ENCODE data around the gene CDH4. TPM values are rescaled to one million over a fixed set of nuclear protein-coding genes. Genes with fewer than 3 reads are reported as not detected.

The CDH4 gene
- total RNA-seq, 2 donors from 2014 or later = 0.05 to 2.2 TPM

DNA sequence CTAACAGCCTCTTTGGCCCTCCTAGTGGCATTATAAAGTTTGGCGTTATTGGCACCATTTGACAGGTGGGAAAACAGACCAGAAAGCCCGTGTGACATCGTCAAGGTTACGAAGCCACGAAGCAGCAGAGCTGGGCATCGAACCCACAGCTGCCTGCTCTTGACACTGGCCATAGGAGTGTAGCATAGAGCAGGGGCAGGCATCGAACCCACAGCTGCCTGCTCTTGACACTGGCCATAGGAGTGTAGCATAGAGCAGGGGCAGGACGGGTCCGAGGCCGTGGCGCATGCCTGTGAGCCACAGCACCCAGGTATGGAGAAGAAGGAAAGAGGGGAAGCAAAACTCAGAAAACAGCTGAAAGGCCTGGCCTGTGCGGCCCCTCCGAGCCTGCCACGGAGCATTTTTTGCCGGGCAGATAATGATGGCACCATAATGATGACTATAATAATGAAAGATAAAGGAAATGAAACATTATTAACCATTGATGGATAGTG is 33.1 kb downstream of the CDH4 start:
- no peak for DNase-seq (ENCODE audit: low spot score)
- no peaks in the 10 kb centered on the region for H3K36me3 ChIP-seq
- H3K9me3 ChIP-seq = no peaks in the 10 kb centered on the region
- no peaks in the 10 kb centered on the region for H3K27me3 ChIP-seq (replicated peaks; ENCODE audit: insufficient read depth)
- peaks cover 5% of the 10 kb centered on the region for H3K4me1 ChIP-seq (replicated peaks)
- 90% methylated on average over 15 of the region's 15 CpGs for WGBS
- H3K4me3 ChIP-seq = no peak overlapping the region
- no peak for TF ChIP-seq POLR2A (IDR thresholded peaks at IDR 0.05)
- no peak for TF ChIP-seq POLR2AphosphoS5 (IDR thresholded peaks at IDR 0.05)
- TF ChIP-seq, protein P1, sequence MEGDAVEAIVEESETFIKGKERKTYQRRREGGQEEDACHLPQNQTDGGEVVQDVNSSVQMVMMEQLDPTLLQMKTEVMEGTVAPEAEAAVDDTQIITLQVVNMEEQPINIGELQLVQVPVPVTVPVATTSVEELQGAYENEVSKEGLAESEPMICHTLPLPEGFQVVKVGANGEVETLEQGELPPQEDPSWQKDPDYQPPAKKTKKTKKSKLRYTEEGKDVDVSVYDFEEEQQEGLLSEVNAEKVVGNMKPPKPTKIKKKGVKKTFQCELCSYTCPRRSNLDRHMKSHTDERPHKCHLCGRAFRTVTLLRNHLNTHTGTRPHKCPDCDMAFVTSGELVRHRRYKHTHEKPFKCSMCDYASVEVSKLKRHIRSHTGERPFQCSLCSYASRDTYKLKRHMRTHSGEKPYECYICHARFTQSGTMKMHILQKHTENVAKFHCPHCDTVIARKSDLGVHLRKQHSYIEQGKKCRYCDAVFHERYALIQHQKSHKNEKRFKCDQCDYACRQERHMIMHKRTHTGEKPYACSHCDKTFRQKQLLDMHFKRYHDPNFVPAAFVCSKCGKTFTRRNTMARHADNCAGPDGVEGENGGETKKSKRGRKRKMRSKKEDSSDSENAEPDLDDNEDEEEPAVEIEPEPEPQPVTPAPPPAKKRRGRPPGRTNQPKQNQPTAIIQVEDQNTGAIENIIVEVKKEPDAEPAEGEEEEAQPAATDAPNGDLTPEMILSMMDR (IDR thresholded peaks at IDR 0.05) = no peak
- H3K27ac ChIP-seq = no peak overlapping the region
- intact Hi-C loops (cut with DNase I) = no loop called here

- Histone ChIP-seq H3K27ac (no peak overlapping the region), H3K4me3 (no peak overlapping the region), H3K9me3 (no peaks in the 10 kb centered on the region), H3K27me3 (replicated peaks; ENCODE audit: insufficient read depth) (no peaks in the 10 kb centered on the region), H3K36me3 (no peaks in the 10 kb centered on the region), H3K4me1 (replicated peaks) (peaks cover 5% of the 10 kb centered on the region)
- TF ChIP-seq POLR2A (IDR thresholded peaks at IDR 0.05) (no peak), POLR2AphosphoS5 (IDR thresholded peaks at IDR 0.05) (no peak)
- TF ChIP-seq, protein P1 (IDR thresholded peaks at IDR 0.05) = no peak
- 89% methylated on average over 8 of the region's 8 CpGs for WGBS
- intact Hi-C loops (cut with DNase I) = no loop called here
- no peak for DNase-seq (ENCODE audit: low spot score)
Measured at GRCh38 chr20:61285691-61286090, 33.6 kb downstream of the CDH4 start.

GRCh38 chr20:61287583-61288275 is 35.7 kb downstream of the CDH4 start:
- Histone ChIP-seq H3K4me1 (replicated peaks) (peaks cover 5% of the 10 kb centered on the region), H3K27me3 (replicated peaks; ENCODE audit: insufficient read depth) (no peaks in the 10 kb centered on the region), H3K4me3 (no peak overlapping the region), H3K36me3 (no peaks in the 10 kb centered on the region), H3K9me3 (no peaks in the 10 kb centered on the region), H3K27ac (no peak overlapping the region)
- no peak for TF ChIP-seq POLR2AphosphoS5 (IDR thresholded peaks at IDR 0.05)
- no peak for TF ChIP-seq POLR2A (IDR thresholded peaks at IDR 0.05)
- TF ChIP-seq, protein P1 (IDR thresholded peaks at IDR 0.05) = no peak
- intact Hi-C loops (cut with DNase I) = no loop called here
- DNase-seq (ENCODE audit: low spot score) = no peak
- WGBS = 76% methylated on average over 15 of the region's 15 CpGs

- no peak for TF ChIP-seq POLR2A (IDR thresholded peaks at IDR 0.05)
- TF ChIP-seq, protein P1 (IDR thresholded peaks at IDR 0.05) = no peak
- TF ChIP-seq POLR2AphosphoS5 (IDR thresholded peaks at IDR 0.05) = no peak
- Histone ChIP-seq H3K9me3 (no peaks in the 10 kb centered on the region), H3K36me3 (no peaks in the 10 kb centered on the region), H3K4me3 (no peak overlapping the region), H3K4me1 (replicated peaks) (peaks cover 5% of the 10 kb centered on the region), H3K27ac (no peak overlapping the region), H3K27me3 (replicated peaks; ENCODE audit: insufficient read depth) (no peaks in the 10 kb centered on the region)
- intact Hi-C loops (cut with DNase I) = no loop called here
- peak; percentile 12 for DNase-seq (ENCODE audit: low spot score)
- WGBS = 34% methylated on average over 17 of the region's 17 CpGs
Measured at GRCh38 chr20:61288331-61288784, 36.3 kb downstream of the CDH4 start.

DNA sequence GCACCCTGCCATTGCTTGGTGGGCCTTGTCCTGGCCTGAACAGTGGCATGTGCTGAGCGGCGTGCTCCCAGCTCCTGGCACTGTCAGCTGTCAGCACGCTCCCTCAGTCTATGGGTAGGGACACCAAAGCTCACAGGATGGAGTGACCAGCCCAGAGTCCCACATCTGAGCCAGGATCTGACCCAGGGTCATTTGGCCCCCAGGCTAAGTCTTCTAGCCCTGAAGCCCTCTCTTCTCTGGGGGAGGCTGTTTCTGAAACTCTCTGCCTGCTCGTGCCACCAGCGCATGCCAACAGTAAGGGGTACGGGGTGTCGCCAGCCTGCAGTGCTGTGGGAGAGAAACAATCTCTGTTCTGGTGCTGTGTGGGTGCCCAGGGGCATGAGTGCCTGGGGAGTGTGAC is 37.1 kb downstream of the CDH4 start:
- DNase-seq (ENCODE audit: low spot score) = no peak
- Histone ChIP-seq H3K27ac (no peak overlapping the region), H3K9me3 (no peaks in the 10 kb centered on the region), H3K4me3 (no peak overlapping the region), H3K4me1 (replicated peaks) (peaks cover 5% of the 10 kb centered on the region), H3K27me3 (replicated peaks; ENCODE audit: insufficient read depth) (no peaks in the 10 kb centered on the region), H3K36me3 (no peaks in the 10 kb centered on the region)
- intact Hi-C loops (cut with DNase I) = no loop called here
- 68% methylated on average over 7 of the region's 7 CpGs for WGBS
- TF ChIP-seq, protein P1 (IDR thresholded peaks at IDR 0.05) = no peak
- TF ChIP-seq POLR2AphosphoS5 (IDR thresholded peaks at IDR 0.05) (no peak), POLR2A (IDR thresholded peaks at IDR 0.05) (no peak)

Data from prostate gland (tissue), 2 donors.